Stimulated activated CD4-positive, alpha-beta T cell treated with anti-CD3 and anti-CD28 coated beads, Interleukin-2, amount 100 ng/mL, for 48 hours (primary cell): ENCODE results near the gene CEP19.
A peak's percentile ranks its signal among the peaks of the same experiment; 100 is the strongest.
"Not testable (repeated sequence)": the region's sequence is repeated elsewhere in the genome, so short reads cannot be mapped to it uniquely, and the experiment has no call there.

Experiments used
- DNase-seq, 2 donors: peaks; one replicate each; pipeline ENCODE4 v3.0.0-alpha.2; 2020

CEP19 gene, protein sequence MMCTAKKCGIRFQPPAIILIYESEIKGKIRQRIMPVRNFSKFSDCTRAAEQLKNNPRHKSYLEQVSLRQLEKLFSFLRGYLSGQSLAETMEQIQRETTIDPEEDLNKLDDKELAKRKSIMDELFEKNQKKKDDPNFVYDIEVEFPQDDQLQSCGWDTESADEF

GRCh38 chr3:196711838-196712513 lies at the start of gene CEP19, which contains the start of gene PIGX:
Gene CEP19 (minus strand): TSS chr3:196712250. CDS start chr3:196708657, 3,593 bp downstream.
Gene PIGX (plus strand): TSS chr3:196712377.
- peak; percentile 84 to 87 for DNase-seq

DNA sequence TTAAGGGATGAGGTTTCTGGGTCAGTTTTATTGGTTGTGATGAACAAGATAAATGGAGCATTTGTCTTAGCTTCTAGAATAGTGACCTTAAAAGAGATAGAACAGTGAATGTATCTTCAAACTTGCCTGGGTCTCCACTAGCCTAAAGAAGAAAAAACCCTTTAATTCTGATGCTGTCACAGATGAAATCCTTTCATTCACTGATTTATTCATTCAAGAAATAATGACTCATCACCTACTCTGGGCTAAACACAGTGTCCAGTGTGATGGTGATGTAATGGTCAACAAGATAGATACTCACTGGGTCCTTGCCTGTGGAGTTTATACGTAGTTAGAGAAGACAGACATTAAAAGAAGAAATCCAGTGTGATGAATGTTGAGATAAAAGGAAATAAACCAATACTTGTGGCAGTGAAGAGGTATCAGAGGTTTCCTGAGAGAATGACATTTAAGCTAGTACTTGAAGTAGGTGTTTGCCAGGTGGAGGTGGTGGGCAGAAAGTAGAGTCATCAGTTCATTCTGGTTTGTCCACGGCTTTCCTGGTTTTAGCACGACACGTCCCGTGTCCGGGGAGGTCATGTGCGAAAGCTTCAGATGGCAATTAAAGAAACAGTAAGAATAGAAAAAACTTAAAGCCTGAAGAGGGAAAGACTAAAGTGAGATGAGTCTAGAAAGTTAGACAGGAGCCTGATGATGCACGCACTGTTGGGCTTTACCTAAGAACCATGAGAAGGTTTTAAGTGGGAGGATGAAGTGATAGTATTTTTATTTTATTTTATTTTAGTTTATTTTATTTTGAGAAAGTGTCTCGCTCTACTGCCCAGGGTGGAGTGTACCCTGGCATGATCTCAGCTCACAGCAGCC lies 46.1 kb upstream of the CEP19 start:
- no peak for DNase-seq

GRCh38 chr3:196756732-196757131 lies 44.7 kb upstream of the CEP19 start:
- DNase-seq: no peak

DNA sequence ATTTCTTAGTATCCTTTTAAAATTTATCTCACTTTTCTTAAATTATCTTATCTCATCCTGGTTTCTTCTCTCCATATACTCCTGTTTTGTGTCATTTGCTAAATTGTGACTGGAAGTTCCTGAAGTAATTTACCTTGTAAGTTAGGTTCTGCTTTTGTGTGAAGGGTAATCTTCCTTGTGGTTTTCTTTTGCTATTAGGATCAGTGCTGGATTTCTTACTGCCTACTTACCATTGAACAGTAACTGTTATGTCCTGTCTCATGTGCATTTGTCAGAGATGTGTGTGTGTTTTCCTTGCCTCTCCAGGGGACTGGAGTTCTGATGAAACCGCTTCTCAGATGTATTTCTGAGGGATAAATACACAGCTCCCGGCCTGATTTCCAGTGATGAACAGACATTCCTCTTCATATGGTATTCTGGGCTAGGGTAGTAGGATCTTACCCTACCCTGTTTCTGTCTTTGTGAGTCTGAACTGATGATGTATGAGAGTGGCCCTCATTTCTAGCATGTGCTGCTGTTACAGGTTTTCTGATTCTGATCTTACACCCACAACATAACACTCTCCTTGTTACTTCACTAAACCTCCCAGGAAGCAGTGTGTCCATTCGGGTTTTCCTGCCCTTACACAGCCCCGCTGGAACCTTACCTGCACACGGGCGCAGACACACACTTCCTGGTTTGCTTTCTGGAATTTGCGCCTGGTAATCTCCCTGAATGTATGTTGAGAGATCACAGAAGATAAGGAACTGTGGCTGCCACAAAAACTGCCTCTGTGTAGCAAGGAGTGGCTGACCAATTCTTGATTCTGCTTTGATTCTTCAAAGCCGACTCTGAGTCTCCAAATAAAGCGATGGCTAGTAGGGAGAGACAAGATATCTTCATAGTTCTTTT lies 42.3 kb upstream of the CEP19 start:
- DNase-seq: no peak

DNA sequence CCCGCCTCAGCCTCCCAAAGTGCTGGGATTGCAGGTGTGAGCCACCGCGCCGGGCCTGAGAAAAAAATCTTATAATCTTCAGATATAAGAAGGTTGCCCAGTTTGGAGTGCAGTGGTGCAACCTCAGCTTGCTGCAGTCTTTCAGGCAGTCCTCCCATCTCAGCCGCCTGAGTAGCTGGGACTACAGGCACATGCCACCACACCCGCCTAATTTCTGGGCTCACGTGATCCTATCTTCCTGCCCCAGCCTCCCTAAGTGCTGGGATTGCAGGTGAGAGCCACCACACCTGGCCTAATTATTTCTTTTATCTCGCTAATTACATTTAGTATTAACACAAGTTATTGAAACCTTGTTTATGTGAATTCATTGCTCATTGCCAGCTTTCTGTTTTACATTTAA lies 41.2 kb upstream of the CEP19 start:
- DNase-seq: no peak

DNA sequence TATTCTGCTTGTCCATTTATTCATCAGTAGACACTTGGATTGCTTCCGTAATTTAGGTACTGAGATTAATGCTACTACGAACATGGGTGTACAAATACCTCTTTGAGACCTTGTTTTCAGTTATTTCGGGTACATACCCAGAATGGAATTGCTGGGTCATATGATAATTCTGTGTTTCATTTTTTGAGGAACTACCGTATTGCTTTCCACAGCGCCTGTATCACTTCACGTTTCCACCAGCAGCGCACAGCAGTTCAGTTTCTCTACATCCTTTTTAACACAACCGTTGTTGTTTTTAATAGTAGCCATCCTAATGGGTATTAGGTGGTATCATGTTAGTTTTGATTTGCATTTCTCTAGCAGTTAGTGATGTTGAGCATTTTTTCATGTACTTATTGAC lies 37.1 kb upstream of the CEP19 start:
- no peak for DNase-seq

DNA sequence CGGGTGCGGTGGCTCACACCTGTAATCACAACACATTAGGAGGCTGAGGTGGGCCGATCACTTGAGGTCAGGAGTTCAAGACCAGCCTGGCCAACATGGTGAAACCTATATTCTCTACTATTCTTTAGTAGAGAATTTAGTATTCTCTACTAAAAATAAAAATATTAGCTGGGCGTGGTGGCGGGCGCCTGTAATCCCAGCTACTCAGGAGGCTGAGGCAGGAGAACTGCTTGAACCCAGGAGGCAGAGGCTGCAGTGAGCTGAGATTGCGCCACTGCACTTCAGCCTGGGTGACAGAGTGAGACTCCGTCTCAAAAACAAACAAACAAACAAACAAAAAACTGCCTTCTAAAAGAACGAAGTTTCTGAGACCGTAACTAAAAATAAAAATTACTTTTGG lies 31.5 kb upstream of the CEP19 start:
- DNase-seq: not testable (repeated sequence)

GRCh38 chr3:196741249-196741889 lies 29.3 kb upstream of the CEP19 start:
- no peak for DNase-seq

DNA sequence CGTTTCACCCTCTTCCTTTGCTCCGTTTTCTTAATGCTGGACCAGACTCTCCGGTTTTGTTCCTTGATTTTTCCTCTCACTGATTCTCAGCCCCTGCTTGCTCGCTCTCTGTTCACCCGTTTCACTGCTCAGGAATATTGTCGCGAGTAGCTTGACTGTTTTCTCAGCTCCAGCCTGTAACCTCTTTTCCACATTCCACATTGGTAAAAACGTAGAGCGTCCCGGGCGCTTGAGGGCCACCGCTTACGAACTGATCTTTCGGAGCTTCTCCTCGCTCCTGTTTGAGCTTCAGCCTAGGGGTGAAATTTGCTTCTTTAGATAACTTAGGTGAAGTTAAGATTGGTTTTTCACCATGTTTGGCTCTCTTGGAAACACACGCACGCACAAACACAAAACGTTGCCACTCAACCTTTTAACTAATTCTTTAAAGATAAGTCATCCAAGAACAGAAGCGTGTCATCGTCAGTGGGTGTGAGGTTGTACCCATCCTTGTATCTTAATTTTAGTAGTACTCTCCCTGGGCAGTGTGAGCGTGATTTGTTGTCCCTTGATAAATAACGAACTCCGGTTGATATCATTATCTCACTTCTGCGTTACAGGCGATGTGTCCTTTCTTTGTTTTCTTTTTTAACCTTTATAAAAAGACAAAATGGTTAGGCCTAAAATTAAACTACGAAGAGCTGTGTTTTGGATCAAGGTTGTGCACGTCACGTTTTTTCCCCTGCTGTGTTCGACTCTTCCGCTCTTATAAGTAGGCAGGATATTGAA lies 28.6 kb upstream of the CEP19 start:
- peak; percentile 24 to 37 for DNase-seq

GRCh38 chr3:196739671-196740480 lies 27.8 kb upstream of the CEP19 start, which contains the start of gene PAK2:
Gene PAK2 (plus strand): TSS chr3:196739857. CDS start chr3:196782647, 42,790 bp downstream.
- peak; percentile 84 to 86 for DNase-seq

GRCh38 chr3:196737655-196738054 lies 25.6 kb upstream of the CEP19 start:
- no peak for DNase-seq

DNA sequence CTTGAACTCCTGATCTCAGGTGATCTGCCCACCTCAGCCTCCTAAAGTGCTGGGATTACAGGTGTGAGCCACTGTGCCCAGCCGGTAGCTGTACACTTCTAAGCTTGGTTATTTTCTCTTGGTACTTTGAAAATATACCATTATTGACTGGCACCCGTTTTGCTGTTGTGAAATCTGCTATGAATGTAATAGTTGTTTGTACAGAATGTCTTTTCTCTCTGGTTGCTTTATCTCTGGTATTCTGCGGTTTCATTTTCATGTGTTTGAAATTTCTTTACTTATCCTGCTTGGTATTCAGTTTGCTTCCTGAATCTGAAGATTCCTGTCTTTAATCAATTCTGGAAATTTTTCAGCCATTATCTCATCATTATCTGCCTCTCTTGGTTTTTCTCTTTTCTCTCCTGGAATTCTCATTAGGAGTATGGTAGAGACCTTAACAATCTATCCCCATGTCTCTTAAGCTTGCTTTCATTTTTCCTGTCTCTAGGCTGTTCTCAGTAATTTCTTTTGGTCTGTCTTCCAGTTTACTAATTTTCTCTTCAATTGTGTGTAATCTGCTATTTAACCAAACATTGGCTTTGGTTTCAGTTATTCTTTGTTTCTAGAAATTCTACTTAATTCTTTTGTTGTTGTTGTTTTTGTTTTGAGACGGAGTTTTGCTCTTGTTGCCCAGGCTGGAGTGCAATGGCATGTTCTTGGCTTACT lies 24.8 kb upstream of the CEP19 start:
- no peak for DNase-seq

- no peak for DNase-seq
These were observed 23.7 kb upstream of the CEP19 start for GRCh38 chr3:196735751-196736150.

- DNase-seq: no peak
These were observed 15.0 kb upstream of the CEP19 start for GRCh38 chr3:196726788-196727675.

- DNase-seq: no peak
These were observed 9.0 kb upstream of the CEP19 start for GRCh38 chr3:196721097-196721496.

DNA sequence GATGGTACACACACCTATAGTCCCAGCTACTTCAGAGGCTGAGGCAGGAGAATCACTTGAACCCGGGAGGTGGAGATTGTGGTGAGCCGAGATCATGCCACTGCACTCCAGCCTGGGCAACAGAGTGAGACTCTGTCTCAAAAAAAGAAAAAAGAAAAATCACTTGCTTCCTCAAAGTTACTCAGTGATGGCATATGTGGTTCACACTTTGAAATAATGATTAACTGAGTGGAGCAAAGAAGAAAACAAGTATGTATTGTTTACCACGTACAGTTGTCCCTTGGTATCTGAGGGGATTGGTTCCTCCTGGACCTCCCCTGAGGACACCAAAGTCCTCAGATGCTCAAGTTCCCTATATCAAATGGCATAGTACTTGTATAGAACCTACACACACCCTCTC lies 5.1 kb upstream of the CEP19 start:
- DNase-seq: not testable (repeated sequence)

GRCh38 chr3:196712514-196713413 lies 714 bp upstream of the CEP19 start:
- DNase-seq: peak; percentile 58 to 61

- no peak for DNase-seq
These were observed 3.6 kb downstream of the CEP19 start for GRCh38 chr3:196708467-196708866.
